ENCODE measurements around the gene IL17RB.

DNA sequence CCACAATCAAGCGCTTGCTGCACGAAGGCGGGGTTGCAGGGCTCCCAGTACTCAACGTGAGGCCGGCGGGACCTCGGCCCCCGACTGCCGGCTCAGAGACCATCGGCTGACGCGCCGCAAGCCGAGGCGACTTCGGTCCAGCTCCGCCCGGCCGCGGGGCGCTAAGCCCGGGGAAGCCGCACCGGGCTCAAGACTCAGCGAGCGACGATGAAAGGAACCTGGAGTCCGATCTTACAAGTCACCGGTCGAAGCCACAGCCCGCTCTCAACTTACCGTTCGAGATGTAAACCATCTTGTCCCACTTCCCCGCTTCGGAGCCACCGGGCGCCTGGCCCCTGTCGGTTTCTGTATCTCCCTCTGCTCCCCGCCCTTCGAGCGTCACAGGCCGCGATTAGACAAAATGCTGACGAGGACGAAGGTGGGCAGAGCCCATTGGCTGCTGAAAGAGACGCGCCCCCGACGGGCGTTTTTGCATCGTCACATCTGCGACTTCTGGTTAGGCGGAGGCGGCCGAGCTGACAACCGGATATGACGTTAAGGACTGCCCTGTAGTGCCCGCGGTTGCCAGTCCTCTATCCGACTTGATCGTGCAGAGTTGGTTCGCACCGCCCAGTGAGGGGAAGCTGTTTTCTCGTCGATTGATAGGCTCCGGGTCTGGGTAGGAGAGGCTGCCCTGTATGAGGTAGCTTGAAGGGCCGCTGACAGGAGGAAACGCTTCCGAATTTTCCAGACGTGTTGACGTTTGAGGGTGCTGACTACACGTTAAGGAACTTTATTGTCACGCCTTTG is 45.3 kb downstream of the IL17RB start, which contains the start of gene SELENOK:
- peak in 1 of 3 experiments; percentile 11 for TF ChIP-seq CTCF (IDR thresholded peaks at IDR 0.05)
- peak; percentile 100 for TF ChIP-seq POLR2AphosphoS5 (IDR thresholded peaks at IDR 0.05)
- peak; percentile 39 for TF ChIP-seq EP300 (IDR thresholded peaks at IDR 0.05)
